HEK293T (cell line): ENCODE results near the gene SCUBE3.

ENCODE experiments used
- ARNT ChIP-seq: fragments of 450-650 bp; IDR thresholded peaks from 2 replicates; pipeline ENCODE4 v1.6.1; 2017; ENCODE audit warnings: mild to moderate bottlenecking
- ELF4 ChIP-seq: fragments of 450-650 bp; IDR thresholded peaks from 2 replicates; pipeline ENCODE4 v1.6.1; 2017; ENCODE audit warnings: antibody characterized with exemption
- FOXA1 ChIP-seq: fragments of 450-650 bp; IDR thresholded peaks from 2 replicates; pipeline ENCODE4 v1.6.1; 2016; ENCODE audit warnings: mild to moderate bottlenecking
- NFRKB ChIP-seq: fragments of 450-650 bp; IDR thresholded peaks from 2 replicates; pipeline ENCODE4 v1.6.1; 2016; ENCODE audit warnings: mild to moderate bottlenecking, moderate library complexity
- SP1 ChIP-seq: fragments of 450-650 bp; IDR thresholded peaks from 2 replicates; pipeline ENCODE4 v1.6.1; 2017

DNA sequence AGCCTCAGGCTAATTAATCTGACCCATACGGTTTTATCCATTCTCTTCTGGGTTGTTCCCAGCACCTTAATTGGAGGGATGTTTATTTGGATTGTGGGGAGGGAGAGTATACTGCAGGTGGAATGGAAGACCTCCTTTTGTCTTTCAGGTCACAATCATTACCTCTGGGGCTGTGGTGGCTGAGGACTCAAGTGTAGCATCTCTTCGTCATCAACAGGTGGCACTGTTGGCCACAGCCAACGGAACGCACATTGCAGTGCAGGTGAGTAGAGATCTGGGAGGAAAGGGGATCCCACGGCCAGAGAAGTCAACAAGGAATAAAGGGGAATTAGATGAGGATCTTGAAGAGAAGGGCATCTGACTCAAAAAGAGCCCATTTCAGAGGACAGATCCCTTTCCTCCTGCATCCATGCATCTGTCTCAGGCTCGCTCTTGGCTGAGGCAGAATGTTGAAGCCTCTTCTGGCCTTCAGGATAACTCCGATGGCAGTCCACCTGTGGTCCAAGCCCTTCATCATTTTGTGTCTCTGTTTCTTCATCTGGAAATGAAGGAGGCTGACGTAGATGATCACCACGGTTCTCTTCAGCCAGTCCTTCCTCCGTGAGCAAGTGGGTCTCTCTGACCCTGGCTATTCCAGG, 80.7 kb downstream of the SCUBE3 start:
- TF ChIP-seq ELF4 (no peak), NFRKB (no peak), FOXA1 (no peak), SP1 (no peak), ARNT (no peak)
